ENCODE results near the gene SLC6A6. TPM values are rescaled to one million over a fixed set of nuclear protein-coding genes. Genes with fewer than 3 reads are reported as not detected.
A peak's percentile ranks its signal among the peaks of the same experiment; 100 is the strongest.

SLC6A6 gene
- total RNA-seq, 1 experiment from 2014 or later, result 72.6 TPM

GRCh38 chr3:14531856-14532395 lies 129.5 kb downstream of the SLC6A6 start:
- H3T11ph ChIP-seq (ENCODE audit: low read length), result no peak overlapping the region
- no peak overlapping the region for H2BK5ac ChIP-seq (ENCODE audit: insufficient read length, low read length)
- H3K4me1 ChIP-seq (ENCODE audit: insufficient read depth, low read length), result peaks cover 14% of the 10 kb centered on the region
- H3K79me2 ChIP-seq (ENCODE audit: insufficient read depth, low read length), result no peaks in the 10 kb centered on the region
- H2AFZ ChIP-seq (ENCODE audit: low read length), result no peak overlapping the region
- WGBS (ENCODE audit: extremely low coverage, insufficient read length, low lambda C conversion rate), result no CpG with 5 or more reads among the region's 17 CpGs
- no peak overlapping the region for H2BK120ac ChIP-seq (ENCODE audit: low read depth, low read length, poor library complexity, severe bottlenecking)
- H3K36me3 Mint-ChIP-seq (ENCODE audit: insufficient read depth in 1 of 3, low read depth in 3 of 3), result peaks cover 0 to 4% (median 0%) of the 10 kb centered on the region in 3 experiments; a peak in 1 of 7 replicates
- no peak overlapping the region for H3K4ac ChIP-seq (ENCODE audit: low read depth, low read length)
- H3K23me2 ChIP-seq (ENCODE audit: insufficient read length, low read depth, low read length, poor library complexity, severe bottlenecking), result no peaks in the 10 kb centered on the region
- H3K18ac ChIP-seq (ENCODE audit: insufficient read length, low read depth, low read length), result no peak overlapping the region
- H4K5ac ChIP-seq (ENCODE audit: insufficient read length, low read depth, low read length), result no peak overlapping the region
- H3K27me3 Mint-ChIP-seq (ENCODE audit: low read depth), result peaks cover 4% of the 10 kb centered on the region; the same call in 1 of the 2 replicates
- no peak overlapping the region for H2BK12ac ChIP-seq (ENCODE audit: insufficient read length, low read depth, low read length)
- H4K8ac ChIP-seq (replicated peaks; ENCODE audit: insufficient read length, low read depth, low read length), result no peak overlapping the region
- H3K9me3 Mint-ChIP-seq, result peaks cover 3 to 7% of the 10 kb centered on the region in 2 experiments
- H3K56ac ChIP-seq (ENCODE audit: insufficient read length, low read depth, low read length), result no peak overlapping the region
- no peak overlapping the region for H3K27ac ChIP-seq (ENCODE audit: insufficient read length, low read depth, low read length)
- H3K27me3 ChIP-seq (ENCODE audit: insufficient read depth, low read length), result no peaks in the 10 kb centered on the region
- no peak overlapping the region; the same call in 1 of the 2 replicates for H3K14ac ChIP-seq (ENCODE audit: insufficient read depth, low read length)
- TF ChIP-seq CTCF (conservative IDR thresholded peaks at IDR 0.05), result no peak
- no peak overlapping the region; a peak in 1 of 5 replicates for H3K4me3 Mint-ChIP-seq
- H3K9me3 ChIP-seq (ENCODE audit: control insufficient read depth, low read depth, low read length), result no peaks in the 10 kb centered on the region
- H2AK5ac ChIP-seq (ENCODE audit: insufficient read length, low read length), result no peak overlapping the region
- H3K9ac ChIP-seq (ENCODE audit: extremely low read depth, insufficient read length, low read length), result no peak overlapping the region
- H3K4me2 ChIP-seq (ENCODE audit: insufficient read depth, insufficient read length, low read length), result no peak overlapping the region
- no peak overlapping the region for H2BK15ac ChIP-seq (ENCODE audit: low read depth, low read length)
- peak overlapping the region in 2 of 3 experiments; percentile 24 to 77; a peak in 2 of 7 replicates for H3K27ac Mint-ChIP-seq
- H3K4me1 Mint-ChIP-seq, result peaks cover 53 to 54% of the 10 kb centered on the region in 2 experiments
- H4K91ac ChIP-seq (ENCODE audit: insufficient read length, low read depth, low read length), result no peak overlapping the region
- DNase-seq, result no peak
- H2BK20ac ChIP-seq (ENCODE audit: low read depth, low read length, poor library complexity, severe bottlenecking), result no peak overlapping the region
- no peak overlapping the region for H3K23ac ChIP-seq (ENCODE audit: insufficient read length, low read depth, low read length)
- H3K79me1 ChIP-seq (ENCODE audit: insufficient read depth, low read depth, low read length, poor library complexity, severe bottlenecking), result no peaks in the 10 kb centered on the region
- H4K20me1 ChIP-seq (ENCODE audit: control insufficient read depth, insufficient read depth, insufficient read length), result no peaks in the 10 kb centered on the region

Data from H9 (cell line).